Urinary bladder (tissue), 4 donors: ENCODE data around the gene HEY2. TPM values are rescaled to one million over a fixed set of nuclear protein-coding genes. Genes with fewer than 3 reads are reported as not detected.

Source experiments
- DNase-seq: peaks from one replicate; pipeline ENCODE4 v3.0.0-alpha.2; 2015; ENCODE audit errors: extremely low spot score
- H3K27ac ChIP-seq: one replicate; pipeline ENCODE4 v1.5.1; 2013; ENCODE audit warnings: low read depth, mild to moderate bottlenecking, moderate library complexity
- H3K36me3 ChIP-seq: one replicate; pipeline ENCODE4 v1.6.1; 2013; ENCODE audit warnings: mild to moderate bottlenecking, moderate library complexity; ENCODE audit not compliant: insufficient read depth
- H3K4me1 ChIP-seq: one replicate; pipeline ENCODE4 v1.6.1; 2013; ENCODE audit warnings: mild to moderate bottlenecking, moderate library complexity; ENCODE audit not compliant: insufficient read depth
- H3K4me3 ChIP-seq: one replicate; pipeline ENCODE4 v1.5.1; 2013; ENCODE audit warnings: low read depth, low read length
- WGBS: extraction: QIAGEN DNeasy Blood & Tissue Kit; methylation state at CpG from one replicate; pipeline ENCODE4 v1.1.7; 2013; 5-methylcytosine and 5-hydroxymethylcytosine counted together
- polyA plus RNA-seq: library from polyadenylated mRNA; stranded (reverse); fragments of 200-250 nt; gene quantifications from one replicate; pipeline ENCODE4 v1.2.3, GENCODE V29; 2013
- total RNA-seq: library from RNA; depleted of rRNA; stranded (reverse); fragments of >200 nt; gene quantifications from one replicate; pipeline ENCODE4 v1.2.3, GENCODE V29; 2014
- donor health status: healthy with polysubstance abuse.
- donor health status: healthy.

HEY2 gene
- total and polyA plus RNA-seq, 2 donors = 3.0 to 5.6 TPM

GRCh38 chr6:125748406-125749172 is 843 bp upstream of the HEY2 start:
- WGBS = 1% methylated on average over 42 of the region's 42 CpGs
- no peak for DNase-seq
- peak overlapping the region; percentile 76 for H3K4me3 ChIP-seq
- no peak overlapping the region for H3K27ac ChIP-seq
- H3K4me1 ChIP-seq = no peaks in the 10 kb centered on the region
- no peaks in the 10 kb centered on the region for H3K36me3 ChIP-seq

- no peak for DNase-seq
- H3K4me1 ChIP-seq = no peaks in the 10 kb centered on the region
- H3K27ac ChIP-seq = no peak overlapping the region
- 4% methylated on average over 35 of the region's 35 CpGs for WGBS
- H3K36me3 ChIP-seq = no peaks in the 10 kb centered on the region
- peak overlapping the region; percentile 76 for H3K4me3 ChIP-seq
These were observed 646 bp downstream of the HEY2 start for GRCh38 chr6:125749865-125750691.

- Histone ChIP-seq H3K27ac (no peak overlapping the region), H3K36me3 (no peaks in the 10 kb centered on the region), H3K4me1 (no peaks in the 10 kb centered on the region), H3K4me3 (peak overlapping the region; percentile 76)
- WGBS = 17% methylated on average over 4 of the region's 4 CpGs
- no peak for DNase-seq
These were observed 1.4 kb downstream of the HEY2 start for GRCh38 chr6:125750692-125751333.

GRCh38 chr6:125751334-125751916 is 2.0 kb downstream of the HEY2 start:
- whole genome bisulfite sequencing = 52% methylated on average over 6 of the region's 6 CpGs
- H3K27ac ChIP-seq = no peak overlapping the region
- no peaks in the 10 kb centered on the region for H3K4me1 ChIP-seq
- no peaks in the 10 kb centered on the region for H3K36me3 ChIP-seq
- no peak overlapping the region for H3K4me3 ChIP-seq
- no peak for DNase-seq

- no peak for DNase-seq
- no peak overlapping the region for H3K27ac ChIP-seq
- no peaks in the 10 kb centered on the region for H3K36me3 ChIP-seq
- H3K4me3 ChIP-seq = no peak overlapping the region
- no peaks in the 10 kb centered on the region for H3K4me1 ChIP-seq
- WGBS = 85% methylated on average over 2 of the region's 2 CpGs
These were observed 3.3 kb downstream of the HEY2 start for GRCh38 chr6:125752773-125753172.

GRCh38 chr6:125753218-125753936 is 3.9 kb downstream of the HEY2 start:
- no peak for DNase-seq
- Histone ChIP-seq H3K4me1 (no peaks in the 10 kb centered on the region), H3K4me3 (no peak overlapping the region), H3K27ac (no peak overlapping the region), H3K36me3 (no peaks in the 10 kb centered on the region)
- WGBS = 52% methylated on average over 5 of the region's 5 CpGs

GRCh38 chr6:125753937-125754259 is 4.5 kb downstream of the HEY2 start:
- no peak for DNase-seq
- Histone ChIP-seq H3K4me1 (no peaks in the 10 kb centered on the region), H3K27ac (no peak overlapping the region), H3K36me3 (no peaks in the 10 kb centered on the region), H3K4me3 (no peak overlapping the region)

GRCh38 chr6:125754566-125754965 is 5.1 kb downstream of the HEY2 start:
- no peak for DNase-seq
- H3K4me3 ChIP-seq = no peak overlapping the region
- H3K27ac ChIP-seq = no peak overlapping the region
- 59% methylated on average over 2 of the region's 2 CpGs for WGBS
- H3K36me3 ChIP-seq = no peaks in the 10 kb centered on the region
- H3K4me1 ChIP-seq = no peaks in the 10 kb centered on the region

- no peaks in the 10 kb centered on the region for H3K4me1 ChIP-seq
- WGBS = 86% methylated on average over 42 of the region's 42 CpGs
- H3K27ac ChIP-seq = no peak overlapping the region
- no peak for DNase-seq
- no peak overlapping the region for H3K4me3 ChIP-seq
- no peaks in the 10 kb centered on the region for H3K36me3 ChIP-seq
These were observed 9.9 kb downstream of the HEY2 start for GRCh38 chr6:125759184-125759902.

GRCh38 chr6:125759959-125760457 is 10.6 kb downstream of the HEY2 start:
- H3K4me3 ChIP-seq = no peak overlapping the region
- no peak overlapping the region for H3K27ac ChIP-seq
- H3K36me3 ChIP-seq = no peaks in the 10 kb centered on the region
- DNase-seq = no peak
- WGBS = 65% methylated on average over 5 of the region's 5 CpGs
- H3K4me1 ChIP-seq = no peaks in the 10 kb centered on the region

GRCh38 chr6:125764121-125764671 is 14.8 kb downstream of the HEY2 start:
- no peaks in the 10 kb centered on the region for H3K4me1 ChIP-seq
- H3K36me3 ChIP-seq = no peaks in the 10 kb centered on the region
- 54% methylated on average over 2 of the region's 2 CpGs for WGBS
- no peak overlapping the region for H3K4me3 ChIP-seq
- no peak for DNase-seq
- H3K27ac ChIP-seq = no peak overlapping the region

GRCh38 chr6:125765944-125766343 is 16.5 kb downstream of the HEY2 start:
- H3K27ac ChIP-seq = no peak overlapping the region
- no peaks in the 10 kb centered on the region for H3K4me1 ChIP-seq
- DNase-seq = no peak
- WGBS = 44% methylated on average over 1 of the region's 1 CpG
- H3K36me3 ChIP-seq = no peaks in the 10 kb centered on the region
- no peak overlapping the region for H3K4me3 ChIP-seq
